ENCODE measurements around the gene SPATA46.
A peak's percentile ranks its signal among the peaks of the same experiment; 100 is the strongest.

The SPATA46 gene

DNA sequence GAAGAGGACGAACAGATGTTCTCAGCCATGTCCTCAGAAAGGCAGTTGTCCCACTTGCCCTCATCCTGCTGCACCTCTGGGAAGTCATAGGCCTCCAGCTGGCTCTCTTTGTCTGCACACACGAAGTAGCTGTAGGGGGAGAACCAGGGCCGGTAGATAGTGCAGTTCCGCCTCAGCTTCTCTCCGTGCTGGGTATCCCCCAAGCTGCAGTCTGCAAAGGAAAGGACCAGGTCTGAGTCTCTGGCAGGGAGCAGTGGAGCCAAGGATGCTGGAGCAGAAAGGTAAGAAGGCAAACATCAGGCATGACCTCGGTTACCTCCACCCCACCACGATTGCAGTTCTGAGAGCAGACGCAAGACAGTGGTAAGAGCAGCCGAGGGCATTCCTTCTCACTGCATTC, 2.2 kb downstream of the SPATA46 start:
- no peak for DNase-seq (ENCODE audit: low spot score)

DNA sequence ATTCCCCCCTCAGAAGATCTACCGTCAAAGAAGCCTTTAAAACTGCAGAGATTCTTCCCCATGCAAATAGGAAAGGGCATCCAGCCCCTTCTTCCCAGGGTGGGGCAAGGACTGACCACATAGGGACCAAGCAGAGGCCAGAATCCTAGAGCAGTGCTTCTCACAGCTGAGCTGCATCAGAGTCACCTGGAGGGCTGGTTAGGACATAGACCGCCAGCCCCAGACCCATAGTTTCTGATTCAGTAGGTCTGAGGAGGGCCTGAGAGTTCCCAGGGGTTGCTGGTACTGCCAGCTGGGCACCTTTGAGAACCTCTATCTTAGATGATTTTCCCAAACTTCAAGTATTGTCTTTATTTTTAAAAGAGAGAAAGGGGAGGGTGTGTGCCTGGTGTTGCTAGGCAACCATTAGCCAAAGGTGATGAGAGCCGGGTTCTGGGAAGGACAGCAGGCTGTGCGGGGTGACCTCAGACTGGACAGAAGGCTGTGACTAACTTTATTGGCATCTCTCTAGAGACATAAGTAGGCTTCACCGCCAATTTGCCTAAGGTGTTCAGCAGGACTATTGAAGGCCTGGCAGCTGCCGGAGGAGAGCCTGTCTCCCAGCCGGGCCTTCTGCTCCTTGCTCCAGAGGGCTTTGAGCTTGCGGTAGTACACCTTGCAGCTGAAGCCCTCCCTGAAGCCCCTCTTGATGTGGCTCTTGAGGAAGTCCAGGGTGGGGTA, 3.0 kb downstream of the SPATA46 start:
- no peak for DNase-seq (ENCODE audit: low spot score)

DNA sequence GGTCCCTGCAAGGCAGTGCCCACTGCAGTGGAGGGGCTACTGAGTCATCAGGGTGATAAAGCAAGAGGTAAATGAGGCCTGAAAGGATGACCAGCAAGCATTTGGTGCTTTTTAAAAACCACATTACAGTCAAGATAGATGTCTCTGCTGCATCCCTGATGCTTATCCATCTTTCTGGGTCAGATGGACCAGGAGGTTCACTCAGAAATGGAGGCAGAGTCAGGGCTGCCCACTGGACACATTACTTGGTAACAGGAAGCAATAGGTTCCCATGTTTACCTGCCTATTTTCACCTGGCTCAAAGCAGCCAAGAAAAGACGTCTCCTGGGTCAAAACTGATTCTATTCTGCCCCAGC, 3.6 kb downstream of the SPATA46 start:
- no peak for DNase-seq (ENCODE audit: low spot score)

DNA sequence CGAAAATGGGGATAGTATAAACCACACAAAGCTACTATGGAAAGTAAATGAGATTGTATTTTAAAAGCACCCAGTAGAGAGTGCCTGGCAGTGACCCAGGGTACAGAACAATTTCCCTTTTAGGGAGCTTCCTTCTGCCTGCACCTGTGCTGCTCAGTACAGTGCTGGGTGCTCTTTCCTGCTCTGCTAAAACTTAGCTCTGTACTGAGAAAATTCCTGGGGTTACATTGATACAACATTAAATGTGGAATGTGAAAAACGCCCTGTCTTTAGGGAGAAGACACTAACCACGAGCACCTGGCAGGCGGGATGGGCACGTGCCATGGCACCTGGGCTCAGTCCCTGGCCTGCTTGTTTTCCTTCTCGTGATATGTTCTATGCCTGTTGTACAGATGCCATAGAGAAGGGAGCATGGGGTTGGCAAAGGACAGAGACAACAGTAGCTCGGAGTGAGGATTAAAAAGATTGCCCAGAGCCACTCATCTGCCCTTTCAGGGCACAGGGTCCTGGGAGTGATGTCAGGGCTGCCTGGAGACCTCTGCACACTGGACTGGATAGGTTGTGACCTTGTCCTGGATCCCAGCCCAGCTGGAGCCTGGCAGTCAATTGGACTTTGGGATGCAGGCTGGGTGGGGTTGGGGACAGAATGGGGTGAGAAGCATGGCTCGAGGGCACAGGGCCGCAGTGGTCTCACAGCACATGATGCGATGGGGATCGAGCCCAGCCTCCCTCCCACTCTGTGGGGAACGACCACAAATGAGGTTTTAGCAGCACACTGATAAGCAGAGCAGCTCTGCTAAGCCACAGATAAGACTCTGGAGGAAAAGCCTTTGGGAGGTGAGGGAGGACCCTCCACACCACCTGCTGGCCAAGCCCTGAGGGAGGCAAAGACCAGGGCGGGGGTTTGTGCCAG, 4.2 kb downstream of the SPATA46 start:
- DNase-seq (ENCODE audit: low spot score) = no peak

DNA sequence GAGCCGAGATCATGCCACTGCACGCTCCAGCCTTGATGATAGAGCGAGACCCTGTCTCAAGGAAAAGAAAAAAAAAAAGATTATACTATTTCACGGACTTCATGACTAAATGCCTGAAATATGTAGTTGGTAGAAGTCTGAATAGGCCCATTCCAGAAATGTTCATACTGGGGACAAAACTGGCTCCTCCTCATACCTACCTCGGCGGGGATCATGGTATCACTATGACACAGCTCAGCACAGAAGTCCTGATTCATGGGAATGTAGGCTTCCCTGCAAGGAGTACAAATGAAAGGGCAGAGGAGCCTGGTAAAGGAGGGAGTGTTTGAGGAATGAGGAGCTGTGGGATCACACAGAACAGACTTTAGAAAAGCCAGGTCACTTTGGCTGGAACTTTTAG, 5.0 kb downstream of the SPATA46 start:
- DNase-seq (ENCODE audit: low spot score) = no peak

DNA sequence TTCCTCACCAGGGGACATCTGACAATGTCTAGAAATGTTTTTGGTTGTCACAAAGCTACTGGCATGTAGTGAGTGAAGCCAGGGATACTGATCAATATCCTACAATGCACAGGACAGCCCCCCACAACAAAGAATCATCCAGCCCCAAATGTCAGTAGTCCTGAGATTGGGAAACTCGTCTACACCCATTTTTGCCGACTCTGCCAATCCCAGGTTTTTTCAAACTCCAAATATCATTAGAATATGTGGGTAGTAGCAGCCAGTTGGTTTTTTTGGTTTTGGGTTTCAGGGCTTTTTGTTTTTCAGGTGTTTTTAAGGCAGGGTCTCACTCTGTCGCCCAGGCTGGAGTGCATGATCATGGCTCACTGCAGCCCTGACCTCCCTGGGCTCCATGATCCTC, 5.9 kb downstream of the SPATA46 start:
- no peak for DNase-seq (ENCODE audit: low spot score)

DNA sequence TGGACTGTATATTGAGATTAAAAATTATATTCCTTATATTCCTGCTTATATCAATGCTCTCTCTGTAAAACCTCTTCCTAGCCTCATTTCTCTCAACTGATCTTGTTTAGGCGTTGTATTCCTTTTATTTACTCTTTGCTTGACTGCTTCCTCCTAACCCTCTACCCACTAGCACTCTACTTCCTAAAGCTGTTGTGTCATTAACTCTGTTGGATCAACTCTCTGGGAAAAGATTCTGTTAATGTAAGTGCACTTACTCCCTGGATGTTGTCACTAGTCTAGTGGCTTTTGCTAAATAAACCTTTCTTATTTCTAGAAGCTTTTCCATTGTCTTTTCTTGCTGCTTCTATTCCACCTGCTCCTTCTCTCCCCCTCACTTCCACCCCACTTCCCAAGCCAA, 6.5 kb downstream of the SPATA46 start:
- no peak for DNase-seq (ENCODE audit: low spot score)

DNA sequence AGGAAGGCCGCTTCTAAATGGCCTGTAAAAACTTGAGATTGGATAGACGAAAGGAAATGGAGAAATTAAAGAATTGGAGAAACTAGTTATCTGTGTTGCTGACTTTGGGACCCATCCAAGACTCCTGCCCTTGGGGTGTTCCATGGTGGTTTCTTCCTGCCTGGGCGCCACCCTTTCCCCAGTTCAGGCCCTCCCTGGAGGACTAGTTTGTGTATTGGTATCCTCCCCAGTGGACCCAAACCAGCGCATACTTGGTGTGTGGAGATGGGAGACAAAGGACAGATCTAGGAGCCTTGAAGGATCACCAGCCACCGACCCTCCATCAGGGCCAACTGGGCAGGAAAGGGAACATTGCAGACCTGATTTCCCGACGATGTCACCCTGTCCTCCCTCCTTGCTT, 7.1 kb downstream of the SPATA46 start:
- DNase-seq (ENCODE audit: low spot score) = no peak

DNA sequence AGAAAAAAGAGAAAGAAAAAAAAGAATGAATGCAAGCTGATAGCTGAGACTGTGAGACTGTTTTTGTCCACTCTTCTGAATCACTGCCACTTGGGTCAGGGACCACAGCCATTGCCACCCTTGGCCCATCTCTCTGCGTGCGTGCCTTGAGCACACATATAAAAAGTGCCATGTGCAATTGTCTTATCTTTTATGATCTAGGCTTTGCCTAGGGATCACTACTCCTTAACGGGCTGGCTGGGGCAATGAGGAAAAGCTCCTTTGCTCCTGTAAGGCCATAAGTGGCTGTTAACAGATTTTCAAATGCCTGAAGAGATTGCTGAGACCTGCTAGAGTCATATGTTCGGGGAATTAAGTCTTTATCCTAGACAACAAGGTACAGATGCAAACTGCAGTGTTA, 8.2 kb downstream of the SPATA46 start:
- DNase-seq (ENCODE audit: low spot score) = no peak

DNA sequence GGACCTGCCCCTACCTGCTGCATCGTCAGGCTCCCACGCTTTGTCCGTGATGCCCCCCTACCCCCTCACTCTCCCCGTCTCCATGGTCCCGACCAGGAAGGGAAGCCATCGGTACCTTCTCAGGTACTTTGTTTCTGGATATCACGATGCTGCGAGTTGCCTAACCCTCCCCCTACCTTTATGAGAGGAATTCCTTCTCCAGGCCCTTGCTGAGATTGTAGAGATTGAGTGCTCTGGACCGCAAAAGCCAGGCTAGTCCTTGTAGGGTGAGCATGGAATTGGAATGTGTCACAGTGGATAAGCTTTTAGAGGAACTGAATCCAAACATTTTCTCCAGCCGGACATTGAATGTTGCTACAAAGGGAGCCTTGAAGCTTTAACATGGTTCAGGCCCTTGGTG, 8.9 kb downstream of the SPATA46 start:
- no peak for DNase-seq (ENCODE audit: low spot score)

DNA sequence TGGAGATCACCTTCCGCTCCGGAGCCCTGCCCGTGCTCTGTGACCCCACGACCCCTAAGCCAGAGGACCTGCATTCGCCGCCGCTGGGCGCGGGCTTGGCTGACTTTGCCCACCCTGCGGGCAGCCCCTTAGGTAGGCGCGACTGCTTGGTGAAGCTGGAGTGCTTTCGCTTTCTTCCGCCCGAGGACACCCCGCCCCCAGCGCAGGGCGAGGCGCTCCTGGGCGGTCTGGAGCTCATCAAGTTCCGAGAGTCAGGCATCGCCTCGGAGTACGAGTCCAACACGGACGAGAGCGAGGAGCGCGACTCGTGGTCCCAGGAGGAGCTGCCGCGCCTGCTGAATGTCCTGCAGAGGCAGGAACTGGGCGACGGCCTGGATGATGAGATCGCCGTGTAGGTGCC, 9.6 kb downstream of the SPATA46 start:
- DNase-seq (ENCODE audit: low spot score) = peak; percentile 17

DNA sequence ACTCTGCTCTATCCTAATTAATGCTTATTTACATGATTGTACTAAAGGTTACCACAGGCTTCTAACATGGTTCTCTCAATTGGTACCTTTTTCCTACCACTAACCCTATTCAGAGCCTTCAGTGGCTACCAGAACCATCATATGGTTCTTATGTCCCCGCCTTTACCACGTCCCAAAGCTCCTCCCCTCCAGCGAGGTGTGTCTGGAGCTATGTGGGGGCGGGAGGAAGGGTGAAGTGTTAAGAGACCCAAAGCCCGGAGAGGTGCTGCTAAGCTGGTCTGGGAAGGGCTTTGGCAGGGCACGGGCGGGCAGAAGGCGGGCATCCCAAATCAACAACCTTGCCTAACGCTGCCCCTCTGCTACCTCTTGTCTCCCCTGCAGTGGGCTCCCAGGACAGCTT, 10.0 kb downstream of the SPATA46 start:
- peak; percentile 28 for DNase-seq (ENCODE audit: low spot score)

DNA sequence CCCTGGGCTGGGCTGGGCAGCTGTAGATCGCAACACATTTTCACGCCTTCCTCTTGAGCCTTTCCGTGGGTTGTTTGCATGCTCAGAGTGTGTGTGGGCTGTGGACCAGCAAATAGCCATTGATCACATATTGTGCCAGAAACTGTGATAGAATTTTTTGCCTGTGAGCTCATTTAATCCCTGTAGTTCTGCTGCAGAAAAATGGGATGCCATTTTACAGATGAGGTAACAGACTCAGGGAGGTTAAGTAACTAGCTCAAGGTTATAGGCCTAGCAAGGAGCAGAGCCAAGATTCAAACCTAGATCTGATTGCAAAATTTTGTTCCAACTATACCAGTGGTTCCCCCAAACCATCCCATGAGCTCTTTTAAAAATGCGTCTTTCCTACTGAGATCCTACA, 10.5 kb downstream of the SPATA46 start:
- no peak for DNase-seq (ENCODE audit: low spot score)

DNA sequence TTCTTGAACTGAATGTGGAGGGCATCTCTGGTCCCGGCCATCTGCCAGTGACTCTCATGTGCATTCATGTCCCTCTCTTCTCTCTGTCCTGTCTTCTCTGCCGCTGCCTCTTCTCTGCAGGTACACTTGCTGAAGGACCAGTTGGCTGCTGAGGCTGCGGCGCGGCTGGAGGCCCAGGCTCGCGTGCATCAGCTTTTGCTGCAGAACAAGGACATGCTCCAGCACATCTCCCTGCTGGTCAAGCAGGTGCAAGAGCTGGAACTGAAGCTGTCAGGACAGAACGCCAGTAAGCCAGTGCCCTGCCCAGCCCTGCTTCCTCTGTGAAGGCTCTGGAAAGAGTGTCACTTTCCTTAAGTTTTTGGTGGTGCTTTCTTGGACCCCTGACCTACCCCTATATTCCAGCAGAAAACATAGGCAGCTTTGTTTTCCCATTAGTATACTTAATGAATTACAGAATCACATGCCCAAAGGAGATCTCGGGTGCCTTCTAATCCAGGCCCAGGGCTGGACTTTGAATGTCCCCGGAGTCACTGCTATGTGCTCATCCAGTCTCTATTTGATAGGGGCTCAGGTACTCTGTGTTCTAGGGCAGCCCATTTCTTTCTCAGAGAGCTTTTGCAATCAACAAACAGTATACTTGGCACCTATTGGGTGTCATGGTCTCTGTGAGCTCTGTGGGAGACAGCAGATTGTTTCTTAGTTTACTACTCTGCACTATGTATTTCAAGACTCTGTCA, 11.2 kb downstream of the SPATA46 start:
- no peak for DNase-seq (ENCODE audit: low spot score)

DNA sequence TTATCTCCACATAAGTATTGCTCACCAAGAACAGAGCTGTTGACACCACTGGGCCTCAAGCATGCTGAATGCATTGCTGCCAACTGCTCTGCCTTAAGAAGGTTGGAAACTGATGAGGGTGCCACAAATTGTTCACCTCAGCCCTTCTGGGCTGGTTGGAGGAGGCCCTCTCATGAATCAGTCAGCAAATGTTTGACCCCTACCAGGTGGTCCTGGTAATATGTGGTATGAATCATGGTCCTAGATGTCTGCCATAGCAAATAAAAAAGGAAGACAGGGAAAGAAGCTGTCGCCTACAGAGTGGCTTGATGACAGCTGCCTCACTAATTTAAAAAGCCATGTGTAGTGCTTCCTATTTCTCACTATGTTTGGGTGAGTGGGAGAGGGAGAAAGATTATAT, 12.2 kb downstream of the SPATA46 start:
- no peak for DNase-seq (ENCODE audit: low spot score)

DNA sequence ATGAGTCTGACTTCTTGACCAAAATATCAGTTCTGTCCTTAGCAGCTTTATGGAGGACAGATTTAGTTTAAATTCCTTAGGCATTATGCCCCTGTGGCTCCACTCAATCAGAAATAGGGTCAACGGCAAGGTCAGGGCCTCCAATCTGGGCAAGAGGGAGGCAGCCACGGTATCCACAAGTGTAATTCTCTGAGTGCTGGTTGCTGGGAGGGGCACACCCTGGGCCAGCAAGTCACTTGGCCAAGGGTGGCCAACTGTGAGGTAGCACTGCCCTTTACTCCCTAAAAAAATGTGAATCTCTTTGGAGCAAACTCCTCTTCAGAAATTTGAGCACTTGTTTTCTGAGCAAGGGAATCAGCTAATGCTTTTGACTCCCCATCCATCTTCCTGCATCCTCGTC, 12.8 kb downstream of the SPATA46 start:
- DNase-seq (ENCODE audit: low spot score) = no peak

DNA sequence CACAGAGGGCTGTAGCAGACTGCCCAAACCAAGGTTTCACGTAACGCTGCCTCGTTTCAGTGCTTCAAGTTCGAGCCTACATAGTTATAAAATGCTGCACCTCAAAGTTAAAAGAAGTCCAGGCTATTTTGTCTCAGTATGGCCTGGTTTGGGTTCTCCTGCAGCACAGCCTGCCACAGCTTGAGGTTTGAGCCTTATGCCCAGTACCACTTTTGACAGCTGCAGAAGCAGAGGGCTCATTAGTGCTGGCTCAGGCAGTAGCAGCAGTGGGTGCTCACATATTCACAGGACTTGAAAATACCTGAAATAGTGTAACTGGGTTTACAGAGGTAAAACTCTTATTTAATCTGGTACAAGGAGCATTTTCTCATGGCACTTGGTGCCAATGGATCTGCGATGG, 15.3 kb downstream of the SPATA46 start:
- DNase-seq (ENCODE audit: low spot score) = no peak

DNA sequence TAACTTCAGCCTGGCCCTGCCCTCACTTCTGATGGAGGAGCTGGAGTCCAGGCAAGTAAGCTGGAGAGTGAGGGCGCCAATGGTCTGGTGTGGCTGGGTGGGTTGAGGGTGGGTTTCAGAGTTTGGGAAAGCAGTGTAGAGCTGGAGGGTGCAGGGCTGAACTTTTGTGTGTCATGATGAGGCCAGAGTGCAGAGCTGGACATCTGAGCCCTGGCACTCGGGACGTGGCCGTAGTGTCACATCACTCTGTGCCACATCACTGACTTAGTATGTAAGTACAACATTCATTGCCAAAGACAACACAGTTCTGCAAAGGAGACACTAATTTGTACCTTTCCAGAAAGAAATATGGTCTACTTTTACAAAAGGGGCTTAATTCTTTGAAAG, 15.8 kb downstream of the SPATA46 start:
- DNase-seq (ENCODE audit: low spot score) = no peak

DNA sequence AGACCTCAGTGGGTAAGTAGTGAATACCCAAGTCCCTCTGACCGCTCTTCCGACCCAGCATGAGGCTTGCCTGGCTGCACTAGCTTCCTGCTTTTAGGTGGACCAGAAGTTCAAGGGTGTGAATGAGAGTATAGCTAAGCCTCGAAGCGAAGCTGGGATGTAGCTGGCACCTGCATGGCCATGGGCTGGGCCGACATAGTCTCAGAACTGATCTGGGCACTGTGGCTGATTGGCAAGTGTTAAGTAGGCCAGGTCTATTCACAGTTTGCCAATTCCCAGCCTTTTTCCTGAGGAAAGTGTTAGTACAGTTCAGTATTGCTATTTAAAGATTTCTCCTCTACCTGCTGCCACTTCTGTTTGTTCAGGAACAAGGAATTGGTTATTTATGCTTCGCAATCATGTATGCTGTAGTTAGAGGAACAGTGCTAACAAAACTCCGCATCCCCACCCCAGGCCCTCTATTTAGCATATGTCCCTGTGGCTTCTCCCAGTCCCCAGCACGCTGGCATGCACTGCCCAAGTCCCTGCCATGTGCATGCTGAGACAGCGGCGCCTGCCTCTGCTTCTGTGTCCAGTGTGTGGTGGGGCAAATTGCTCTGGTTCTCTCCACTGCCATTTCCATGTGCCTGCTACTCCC, 16.3 kb downstream of the SPATA46 start:
- DNase-seq (ENCODE audit: low spot score) = no peak

DNA sequence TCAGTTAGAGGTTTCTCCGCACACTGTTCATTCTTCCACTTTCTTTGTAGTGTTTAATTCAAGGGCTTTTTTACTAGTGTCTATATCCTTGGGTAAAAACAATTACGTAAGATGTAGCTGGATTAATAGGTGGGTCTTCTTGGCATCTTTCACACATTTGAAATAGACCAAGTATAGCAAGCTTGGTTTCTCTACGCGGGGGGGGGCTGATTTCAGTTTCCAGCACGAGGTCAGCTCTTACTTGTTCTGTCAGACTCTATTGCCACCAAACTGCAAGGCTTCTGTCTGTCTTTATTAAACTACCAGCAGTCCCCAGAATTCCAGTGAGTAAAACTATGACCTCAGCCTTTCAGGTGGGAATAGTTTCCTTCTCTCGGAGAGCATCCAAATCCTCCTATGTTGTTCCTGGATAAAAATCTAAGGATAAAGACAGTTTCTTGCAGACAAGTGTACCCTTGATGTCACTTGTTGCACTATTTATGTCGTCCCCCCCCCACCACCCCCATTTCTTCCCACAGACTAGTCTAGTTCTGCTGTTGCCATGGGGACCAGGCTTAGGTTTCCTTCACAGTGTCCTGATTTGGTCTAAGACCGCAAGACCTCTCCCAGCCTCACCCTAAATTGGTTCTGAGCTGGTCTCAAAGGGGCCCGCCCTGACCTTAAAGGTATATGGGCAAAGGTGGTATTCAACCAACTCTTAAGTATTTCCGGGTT, 17.0 kb downstream of the SPATA46 start:
- DNase-seq (ENCODE audit: low spot score) = no peak

DNA sequence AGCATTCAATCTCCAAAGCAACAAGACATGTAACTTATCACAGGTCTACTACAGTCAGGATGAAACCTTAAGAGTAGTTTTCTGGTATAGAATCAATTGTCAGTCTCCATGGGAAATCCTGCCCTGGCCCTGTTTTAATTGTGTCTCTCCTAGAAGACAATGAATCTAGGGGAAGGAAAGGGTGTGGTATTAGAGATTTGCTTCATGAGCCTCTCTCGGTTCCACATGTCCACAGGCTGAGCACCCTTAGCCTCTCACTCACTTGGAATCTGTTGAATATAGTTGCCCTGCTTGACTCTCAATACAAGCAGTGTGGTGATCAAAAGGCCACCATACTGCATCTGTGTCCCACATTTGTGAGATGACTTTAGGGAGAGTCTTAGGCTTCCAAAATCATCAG, 17.7 kb downstream of the SPATA46 start:
- DNase-seq (ENCODE audit: low spot score) = no peak

Data from COLO829 (cell line).